ENCODE data around the gene SUGCT.
A peak's percentile ranks its signal among the peaks of the same experiment; 100 is the strongest.
"Not testable (repeated sequence)": the region's sequence is repeated elsewhere in the genome, so short reads cannot be mapped to it uniquely, and the experiment has no call there.

Gene SUGCT

DNA sequence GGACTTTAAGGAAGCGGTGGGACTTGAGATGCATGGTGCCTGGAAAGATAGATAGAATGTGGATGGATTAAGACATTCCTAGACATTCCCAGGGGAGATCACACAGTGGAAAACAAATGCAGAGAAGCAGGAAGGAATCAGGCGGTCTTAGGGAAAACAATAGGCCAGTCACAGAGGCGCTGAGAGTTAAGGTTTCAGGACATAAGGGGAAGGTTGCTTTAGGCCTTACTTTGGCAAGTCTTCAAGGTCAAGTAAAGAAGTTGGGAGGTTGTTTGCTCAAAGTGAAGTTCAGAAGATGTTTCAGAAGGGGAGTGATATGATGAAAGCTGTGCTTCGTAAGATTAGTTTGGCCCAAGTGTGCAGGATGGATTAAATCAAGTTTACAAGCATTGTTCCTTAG is 109.4 kb downstream of the SUGCT start:
- no peak for DNase-seq

- no peak for DNase-seq
Observed at GRCh38 chr7:40248681-40249080, 113.9 kb downstream of the SUGCT start.

DNA sequence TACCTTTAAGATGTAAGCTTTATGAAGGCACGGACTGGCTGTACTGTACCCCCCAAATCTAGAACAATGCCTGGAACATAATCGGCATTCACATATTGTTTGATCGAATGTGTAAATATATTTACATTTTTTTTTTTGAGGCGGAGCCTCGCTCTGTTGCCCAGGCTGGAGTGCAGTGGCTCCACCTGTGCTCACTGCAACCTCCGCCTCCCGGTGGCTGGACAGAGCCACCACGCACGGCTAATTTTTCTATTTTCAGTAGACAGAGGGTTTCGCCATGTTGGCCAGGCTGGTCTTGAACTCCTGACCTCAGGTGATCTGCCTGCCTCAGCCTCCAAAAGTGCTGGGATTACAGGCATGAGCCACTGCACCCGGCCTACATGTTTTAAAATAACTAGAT is 118.6 kb downstream of the SUGCT start:
- DNase-seq, result not testable (repeated sequence)

DNA sequence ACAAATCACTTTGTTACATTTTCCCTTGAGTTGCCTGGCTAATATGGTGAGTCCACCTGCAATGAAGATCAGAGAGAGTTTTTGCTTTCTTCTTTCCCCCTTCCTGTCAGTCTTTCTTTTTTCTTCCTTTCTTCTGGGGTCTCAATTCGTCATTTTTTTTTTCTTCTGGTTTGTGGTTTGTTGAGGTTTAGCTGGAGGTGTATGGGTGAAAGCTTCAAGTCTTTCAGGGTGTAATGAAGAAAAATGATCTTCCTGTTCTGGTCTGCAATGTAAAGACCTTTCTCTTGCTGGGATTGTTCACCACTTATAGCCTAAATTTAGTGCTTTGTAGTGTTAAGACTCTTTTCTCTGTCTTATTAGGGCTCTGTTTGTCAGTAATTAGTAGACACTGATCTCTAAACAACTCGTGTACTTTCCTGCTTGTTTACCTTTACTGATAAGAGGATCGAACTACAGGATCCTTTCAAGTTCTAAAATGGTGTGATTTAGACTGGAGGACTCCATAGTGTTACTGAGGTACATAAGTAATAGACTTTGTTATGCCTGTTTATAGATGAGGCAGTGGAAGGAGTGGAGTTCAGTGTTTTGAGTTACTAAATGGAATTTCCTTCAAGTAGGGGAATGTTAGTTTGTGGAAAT is 129.1 kb downstream of the SUGCT start:
- no peak for DNase-seq

- no peak for DNase-seq
Observed at GRCh38 chr7:40267583-40267982, 132.8 kb downstream of the SUGCT start.

DNA sequence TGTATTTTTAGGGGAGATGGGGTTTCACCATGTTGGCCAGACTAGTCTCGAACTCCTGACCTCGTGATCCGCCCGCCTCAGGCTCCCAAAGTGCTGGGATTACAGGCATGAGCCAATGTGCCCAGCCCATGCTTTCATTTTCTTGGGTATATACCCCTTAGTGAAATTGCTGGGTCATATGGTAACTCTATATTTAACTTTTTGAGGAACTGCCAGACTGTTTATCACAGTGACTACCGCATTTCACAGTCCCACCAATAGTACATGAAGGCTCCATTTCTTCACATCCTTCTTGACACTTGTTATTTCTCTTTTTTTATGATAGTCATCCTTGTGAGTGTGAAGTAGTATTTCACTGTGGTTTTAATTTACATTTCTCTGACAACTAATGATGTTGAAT is 134.0 kb downstream of the SUGCT start:
- DNase-seq, result peak in 1 of 56 donors; percentile 13

- no peak for DNase-seq
Observed at GRCh38 chr7:40276061-40276460, 141.3 kb downstream of the SUGCT start.

DNA sequence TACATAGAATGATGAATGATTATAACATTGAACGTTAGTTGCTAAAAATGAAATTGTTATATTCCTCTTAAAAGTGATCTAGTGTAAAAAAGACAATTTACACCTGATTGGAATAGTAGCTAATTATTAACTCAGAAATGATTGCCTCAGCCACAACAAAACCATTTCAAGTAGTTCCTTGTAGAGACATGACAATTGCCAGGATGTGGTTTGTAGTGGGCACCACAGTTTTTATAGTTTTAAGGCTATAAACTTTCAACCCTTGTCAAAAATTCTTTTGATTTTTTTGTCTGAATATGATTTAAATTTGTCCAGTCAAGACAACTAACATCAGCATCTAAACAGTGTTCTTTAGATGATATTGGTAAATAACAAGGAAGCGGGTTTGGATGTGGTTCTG is 145.2 kb downstream of the SUGCT start:
- DNase-seq, result no peak

DNA sequence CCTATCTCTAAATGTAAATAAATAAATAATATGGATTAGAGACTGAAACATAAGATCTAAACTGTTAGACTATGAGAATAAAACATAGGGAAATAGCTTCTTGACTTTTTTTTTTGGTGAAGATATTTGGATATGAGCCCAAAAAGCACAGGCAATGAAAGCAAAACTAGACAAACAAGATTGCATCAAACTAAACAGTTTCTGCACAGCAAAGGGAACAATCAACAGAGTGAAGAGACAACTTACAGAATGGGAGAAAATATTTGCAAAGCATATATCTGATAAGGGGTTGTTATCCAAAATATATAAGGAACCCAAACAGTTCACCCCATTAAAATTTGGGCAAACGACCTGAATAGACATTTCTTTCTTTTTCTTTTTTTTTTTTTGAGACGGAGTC is 148.1 kb downstream of the SUGCT start:
- DNase-seq, result no peak

GRCh38 chr7:40283391-40283790 is 148.6 kb downstream of the SUGCT start:
- no peak for DNase-seq

GRCh38 chr7:40288827-40289226 is 154.0 kb downstream of the SUGCT start:
- DNase-seq, result no peak

GRCh38 chr7:40297741-40298311 is 163.0 kb downstream of the SUGCT start:
- no peak for DNase-seq

DNA sequence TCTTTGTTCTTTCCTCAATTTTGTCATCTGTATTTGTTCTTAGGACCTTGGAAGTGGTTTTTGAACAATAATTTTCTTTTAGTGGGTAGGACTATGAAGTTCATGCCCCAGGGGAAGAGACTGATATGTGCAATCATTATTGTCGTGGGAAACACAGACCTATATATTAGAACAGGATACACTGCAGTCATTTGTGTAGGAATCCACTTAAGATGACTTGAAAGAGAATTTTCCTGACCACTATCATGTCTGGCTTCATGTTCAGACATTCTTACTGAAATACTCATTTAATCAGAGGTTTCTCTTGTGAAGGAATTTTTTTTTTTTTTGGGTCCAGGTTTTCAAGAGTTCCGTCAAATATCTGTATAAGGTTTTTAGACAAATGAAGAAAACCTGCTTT is 163.6 kb downstream of the SUGCT start:
- DNase-seq, result no peak

- no peak for DNase-seq
Observed at GRCh38 chr7:40299097-40299496, 164.3 kb downstream of the SUGCT start.

- no peak for DNase-seq
Observed at GRCh38 chr7:40300146-40300670, 165.4 kb downstream of the SUGCT start.

DNA sequence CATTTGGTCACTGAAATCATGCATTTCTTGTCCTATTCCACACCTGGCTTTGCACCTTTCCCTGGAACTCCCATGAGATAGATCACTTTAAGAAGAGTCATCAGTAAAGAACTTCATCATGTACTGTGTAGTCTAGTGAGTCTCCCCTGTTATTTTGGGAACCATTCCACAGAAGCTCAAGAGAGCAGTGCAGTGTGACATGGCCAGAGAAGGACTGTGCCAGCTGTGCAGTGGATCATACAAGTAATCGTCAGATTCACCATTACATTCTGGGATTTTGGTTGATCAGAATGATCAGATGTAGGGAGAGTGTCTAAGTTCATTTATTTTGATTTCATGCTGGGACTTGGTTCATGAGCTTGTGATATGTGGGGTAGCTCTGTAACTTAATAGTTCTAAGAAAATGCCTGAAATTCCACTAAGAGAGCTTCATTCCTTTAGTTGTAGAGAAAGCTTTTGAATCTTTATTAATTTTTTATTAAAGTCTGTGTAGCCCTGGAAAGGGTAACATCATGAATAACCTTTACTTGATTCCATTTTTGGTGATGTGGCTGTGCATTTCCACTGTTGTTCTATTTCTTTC is 166.8 kb downstream of the SUGCT start:
- DNase-seq, result no peak

GRCh38 chr7:40303996-40304395 is 169.2 kb downstream of the SUGCT start:
- DNase-seq, result no peak

DNA sequence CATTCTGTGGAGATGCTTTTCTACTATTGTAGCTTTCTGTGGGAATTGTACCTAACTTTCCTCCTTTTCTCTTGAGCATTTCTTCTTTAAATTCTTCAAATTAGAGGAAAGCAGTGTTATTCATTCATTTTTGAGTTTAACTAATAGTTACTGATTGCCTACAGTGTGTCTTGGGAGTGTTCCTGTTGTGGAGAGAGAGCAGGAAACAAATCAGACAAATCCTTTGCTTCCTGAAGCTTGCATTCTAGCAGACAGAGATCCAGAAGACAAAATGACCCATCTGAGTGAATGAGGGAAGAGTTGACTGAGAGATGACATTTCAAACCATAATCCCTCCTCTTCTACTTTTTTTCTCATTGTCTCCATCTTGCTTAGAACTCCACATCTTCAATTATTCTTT is 170.4 kb downstream of the SUGCT start:
- DNase-seq, result no peak

DNA sequence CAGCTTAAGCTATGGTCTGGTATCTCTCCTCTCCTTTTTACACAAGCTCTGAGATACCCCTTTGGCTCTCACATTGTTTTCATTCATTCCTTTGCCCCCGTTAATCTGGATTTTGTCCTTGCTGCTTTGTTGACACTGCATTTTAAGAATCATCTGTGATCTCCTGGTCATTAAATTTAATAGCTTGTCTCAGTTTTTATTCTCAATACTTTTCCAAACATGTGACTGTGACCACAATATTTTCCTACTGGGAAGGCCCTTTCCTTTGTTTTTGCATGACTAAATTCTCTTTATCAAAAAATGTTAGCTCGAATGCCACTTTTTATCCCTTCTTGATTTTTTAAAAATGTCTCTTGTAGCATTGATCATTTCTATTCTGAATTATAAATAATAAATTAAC is 171.2 kb downstream of the SUGCT start:
- no peak for DNase-seq

GRCh38 chr7:40306596-40306995 is 171.8 kb downstream of the SUGCT start:
- DNase-seq, result no peak

DNA sequence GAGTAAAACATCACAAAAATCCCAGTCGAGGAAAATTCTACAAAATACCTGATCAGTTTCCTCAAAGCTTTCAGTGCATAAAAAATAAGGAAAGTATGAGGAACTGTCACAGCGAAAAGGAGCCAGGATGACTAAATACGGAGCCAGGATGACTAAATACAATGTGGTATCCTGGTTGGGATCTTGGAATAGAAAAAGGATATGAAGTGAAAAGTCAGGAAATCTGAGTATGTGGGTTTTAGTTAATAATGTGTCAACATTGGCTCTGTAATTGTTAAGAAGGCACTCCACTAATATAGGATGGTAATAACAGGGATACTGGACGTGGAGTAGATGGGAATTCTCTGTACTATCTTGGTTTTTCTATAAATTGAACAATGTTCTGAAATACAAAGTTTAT is 175.5 kb downstream of the SUGCT start:
- DNase-seq, result no peak

- no peak for DNase-seq
Observed at GRCh38 chr7:40311307-40311706, 176.5 kb downstream of the SUGCT start.

DNA sequence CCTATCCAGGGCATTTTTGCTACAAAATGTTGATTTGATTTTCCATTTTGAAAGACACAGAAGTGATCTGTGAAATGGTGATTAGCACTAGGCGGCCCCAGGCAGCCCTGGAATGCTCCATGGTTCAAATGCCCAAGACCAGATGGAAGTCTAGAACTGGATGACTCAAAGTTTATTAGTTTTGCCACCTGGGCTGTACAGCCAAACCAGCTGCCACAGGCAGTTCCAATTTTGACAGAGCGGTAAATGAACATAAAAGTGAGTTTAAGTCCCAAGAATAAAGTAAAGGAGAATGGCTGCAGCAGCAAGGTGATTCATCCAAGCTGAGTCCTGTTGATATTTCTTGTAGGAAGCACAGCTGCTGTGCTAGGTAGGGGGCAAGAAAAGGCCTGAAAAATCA is 180.5 kb downstream of the SUGCT start:
- DNase-seq, result no peak
